GM21367 (cell line): ENCODE results near the gene CLEC4A.
"Not testable (repeated sequence)": the region's sequence is repeated elsewhere in the genome, so short reads cannot be mapped to it uniquely, and the experiment has no call there.

Experiments used
- ATAC-seq: cut with Tn5 transposase; IDR thresholded peaks from one replicate; pipeline ENCODE4 v1.9.1; 2021; ENCODE audit not compliant: unreplicated experiment

The CLEC4A gene

DNA sequence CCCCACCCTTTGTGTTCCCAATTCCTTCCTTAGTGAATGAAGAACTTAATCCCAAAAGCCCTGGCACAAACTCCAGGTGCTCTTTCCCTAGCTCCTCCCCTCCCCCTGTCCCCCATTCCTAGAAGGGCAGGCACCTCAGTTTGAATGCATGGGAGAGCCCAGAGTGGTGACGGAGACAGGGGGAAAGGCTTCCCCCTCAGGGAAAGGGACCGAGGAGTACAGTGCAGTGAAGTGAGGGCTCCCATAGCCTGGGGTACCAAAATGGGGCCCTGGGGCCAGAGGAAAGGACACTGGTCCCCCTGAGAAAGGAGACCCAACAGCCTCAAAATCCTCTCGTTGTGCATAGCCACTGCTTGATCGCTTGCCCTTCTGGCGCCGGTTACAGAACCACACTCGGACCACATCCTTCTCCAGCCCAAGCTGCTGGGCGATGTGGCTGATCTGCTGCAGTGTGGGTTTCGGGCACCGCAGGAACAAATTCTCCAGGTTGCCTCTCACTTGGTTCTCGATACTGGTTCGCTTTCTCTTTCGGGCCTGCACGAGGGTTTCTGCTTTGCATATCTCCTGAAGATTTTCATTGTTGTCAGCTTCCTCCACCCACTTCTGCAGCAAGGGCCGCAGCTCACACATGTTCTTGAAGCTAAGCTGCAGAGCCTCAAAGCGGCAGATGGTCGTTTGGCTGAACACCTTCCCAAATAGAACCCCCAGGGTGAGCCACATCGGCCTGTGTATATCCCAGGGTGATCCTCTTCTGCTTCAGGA, 10.4 kb downstream of the CLEC4A start:
- not testable (repeated sequence) for ATAC-seq

DNA sequence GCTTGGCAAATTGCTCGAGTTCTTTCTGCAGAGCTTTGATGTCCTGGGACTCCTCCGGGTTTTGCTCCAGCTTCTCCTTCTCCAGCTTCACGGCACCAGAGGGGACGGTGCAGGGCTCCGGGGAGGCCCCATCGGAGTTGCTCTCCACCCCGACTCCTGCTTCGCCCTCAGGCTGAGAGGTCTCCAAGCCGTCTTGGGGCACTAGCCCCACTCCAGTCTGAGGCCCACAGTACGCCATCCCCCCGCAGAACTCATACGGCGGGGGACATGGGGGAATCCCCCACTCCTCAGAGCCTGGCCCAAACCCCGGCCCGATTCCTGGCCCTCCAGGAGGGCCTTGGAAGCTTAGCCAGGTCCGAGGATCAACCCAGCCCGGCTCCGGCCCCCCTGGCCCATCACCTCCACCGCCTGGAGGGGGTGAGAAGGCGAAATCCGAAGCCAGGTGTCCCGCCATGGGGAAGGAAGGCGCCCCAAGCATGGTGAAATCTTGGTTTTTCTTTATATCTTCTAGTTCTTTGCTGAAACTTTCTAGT, 11.0 kb downstream of the CLEC4A start:
- not testable (repeated sequence) for ATAC-seq

DNA sequence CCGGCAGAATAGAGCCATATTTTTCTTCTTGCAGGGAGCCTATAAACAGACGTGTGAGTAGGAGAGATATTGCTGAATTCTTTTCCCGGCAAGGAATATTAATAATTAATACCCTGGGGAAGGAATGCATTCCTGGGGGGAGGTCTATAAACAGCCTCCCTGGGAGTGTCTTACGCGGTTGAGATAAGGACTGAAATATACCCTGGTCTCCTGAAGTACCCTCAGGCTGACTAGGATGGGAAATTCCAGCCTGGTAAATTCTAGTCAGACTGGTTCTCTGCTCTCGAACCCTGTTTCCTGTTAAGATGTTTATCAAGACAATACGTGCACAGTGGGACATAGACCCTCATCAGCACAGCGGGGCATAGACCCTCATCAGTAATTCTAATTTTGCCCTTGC, 18.2 kb downstream of the CLEC4A start:
- not testable (repeated sequence) for ATAC-seq

DNA sequence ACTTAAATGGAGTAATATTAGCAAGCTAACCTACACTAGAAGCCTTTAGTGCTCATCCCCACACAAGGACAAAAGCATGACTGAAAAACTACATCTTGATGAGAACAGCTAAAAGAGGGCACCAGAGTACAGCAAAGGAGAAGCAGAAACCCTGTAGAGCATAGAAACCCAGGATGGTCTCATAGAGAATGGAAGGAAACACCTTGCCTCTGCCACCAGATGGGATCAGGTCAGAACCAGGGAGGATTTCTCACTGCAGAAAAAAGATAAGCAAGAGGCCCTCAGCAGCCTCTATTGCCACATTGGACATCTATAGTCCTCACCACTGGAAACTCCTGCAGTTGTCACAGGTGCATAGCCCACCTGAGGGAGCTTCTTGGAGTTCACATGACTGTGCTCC, 19.8 kb downstream of the CLEC4A start:
- ATAC-seq = no peak

DNA sequence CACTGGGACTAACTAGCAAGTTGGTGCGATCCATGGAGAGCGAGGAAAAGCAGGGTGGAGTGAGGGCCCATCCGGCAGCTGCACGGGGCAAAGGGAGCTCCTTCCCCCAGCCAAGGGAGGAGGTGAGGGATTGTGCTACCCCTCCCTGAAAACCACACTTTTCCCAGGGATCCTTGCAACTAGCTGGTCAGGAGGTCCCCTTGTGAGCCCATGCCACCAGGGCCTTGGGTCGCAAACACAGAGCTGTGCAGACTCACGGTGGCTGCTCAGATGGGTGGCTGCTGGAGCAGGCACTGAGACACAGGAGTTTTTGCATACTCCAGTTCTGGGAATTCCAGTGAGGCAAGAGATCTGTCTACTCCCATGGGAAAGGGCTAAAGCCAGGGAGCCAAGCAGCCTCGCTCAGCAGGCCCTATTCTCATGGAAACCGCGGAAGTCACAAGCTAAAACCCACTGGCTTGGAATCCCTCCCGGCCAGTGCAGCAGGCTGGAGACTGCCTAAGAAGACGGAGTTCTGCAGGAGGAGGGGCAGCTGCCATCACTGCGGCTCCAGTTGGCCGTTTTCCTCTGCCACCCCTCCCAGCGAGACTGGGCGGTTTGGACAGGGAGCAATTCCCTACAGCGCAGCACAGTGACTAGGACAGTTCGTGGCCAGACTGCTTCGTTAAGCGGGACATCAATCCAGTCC, 22.5 kb downstream of the CLEC4A start:
- no peak for ATAC-seq

DNA sequence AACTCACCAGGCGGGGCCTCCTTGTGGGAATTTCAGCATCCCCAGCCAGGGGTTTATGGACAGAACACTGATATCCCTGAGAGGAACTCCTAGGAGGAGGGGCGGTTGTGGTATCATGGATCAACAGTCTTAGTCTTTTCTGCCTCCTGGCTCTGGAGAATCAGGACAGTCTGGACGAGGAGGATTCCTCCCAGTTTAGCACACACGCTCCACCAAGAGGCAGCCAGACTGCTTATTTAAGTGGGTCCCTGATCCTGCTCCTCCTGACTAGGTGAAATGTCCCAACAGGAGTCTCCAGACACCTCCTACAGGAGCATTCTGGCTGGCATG, 23.0 kb downstream of the CLEC4A start:
- no peak for ATAC-seq

DNA sequence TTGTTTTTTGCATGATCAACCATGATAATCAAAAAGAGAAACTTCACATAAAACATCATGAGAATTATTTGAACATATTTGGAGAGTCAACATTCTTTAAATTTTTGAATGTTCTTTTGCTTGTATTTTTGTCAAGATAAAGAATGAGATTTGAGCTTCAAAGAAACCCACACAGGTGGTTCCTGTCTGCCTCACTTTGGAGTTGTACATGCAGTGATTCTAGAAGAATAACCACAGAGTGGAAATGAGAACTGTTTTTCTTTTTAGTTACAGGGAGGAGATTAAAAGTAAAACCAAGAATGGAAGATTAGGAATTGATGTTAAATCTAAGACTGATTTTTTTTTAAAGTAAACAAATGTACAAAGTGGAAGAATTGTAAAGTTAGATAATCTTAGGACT, 31.1 kb downstream of the CLEC4A start:
- no peak for ATAC-seq

DNA sequence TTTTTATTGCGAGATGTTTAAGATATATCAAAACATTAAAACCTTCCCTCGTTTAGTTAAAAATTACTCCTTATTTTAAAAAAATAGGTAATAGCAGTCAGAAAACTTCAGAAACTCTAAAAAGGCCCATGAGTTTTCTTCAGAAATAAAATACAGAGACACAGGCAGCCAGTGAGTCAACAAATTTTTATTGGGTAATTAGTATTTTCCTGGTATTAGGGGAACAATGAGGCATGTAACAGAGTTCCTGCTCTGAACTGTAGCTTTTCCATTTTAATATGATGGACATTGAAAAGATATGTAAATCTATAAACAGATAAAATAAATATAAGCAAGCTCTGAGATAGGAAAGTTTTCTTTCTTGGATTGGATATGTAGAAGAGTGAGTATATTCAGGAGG, 33.0 kb downstream of the CLEC4A start:
- no peak for ATAC-seq

DNA sequence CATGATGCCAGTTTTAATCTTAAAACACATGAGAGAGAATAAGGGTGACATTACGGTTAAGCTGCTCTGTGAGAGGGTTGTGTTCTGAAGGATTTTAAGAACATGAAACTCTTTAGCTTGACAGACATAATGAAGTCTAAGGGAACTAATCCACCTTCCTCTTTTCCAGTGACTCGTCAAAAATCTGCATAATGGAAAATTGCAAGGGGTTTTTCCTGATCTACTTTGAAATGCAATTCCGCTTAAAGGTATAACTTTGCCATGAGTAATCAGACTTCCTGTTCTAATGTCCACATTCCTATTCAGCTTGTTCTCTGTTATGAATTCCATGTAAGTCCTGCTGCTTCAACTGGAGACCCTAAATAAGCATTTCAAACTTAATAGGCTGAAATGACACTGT, 33.4 kb downstream of the CLEC4A start, which contains the start of gene ZNF705A:
Gene ZNF705A, plus strand, starts transcription at position 171 of the 400 bp plus-strand sequence. CDS start 15,611 bp downstream, outside the sequence.
- no peak for ATAC-seq

DNA sequence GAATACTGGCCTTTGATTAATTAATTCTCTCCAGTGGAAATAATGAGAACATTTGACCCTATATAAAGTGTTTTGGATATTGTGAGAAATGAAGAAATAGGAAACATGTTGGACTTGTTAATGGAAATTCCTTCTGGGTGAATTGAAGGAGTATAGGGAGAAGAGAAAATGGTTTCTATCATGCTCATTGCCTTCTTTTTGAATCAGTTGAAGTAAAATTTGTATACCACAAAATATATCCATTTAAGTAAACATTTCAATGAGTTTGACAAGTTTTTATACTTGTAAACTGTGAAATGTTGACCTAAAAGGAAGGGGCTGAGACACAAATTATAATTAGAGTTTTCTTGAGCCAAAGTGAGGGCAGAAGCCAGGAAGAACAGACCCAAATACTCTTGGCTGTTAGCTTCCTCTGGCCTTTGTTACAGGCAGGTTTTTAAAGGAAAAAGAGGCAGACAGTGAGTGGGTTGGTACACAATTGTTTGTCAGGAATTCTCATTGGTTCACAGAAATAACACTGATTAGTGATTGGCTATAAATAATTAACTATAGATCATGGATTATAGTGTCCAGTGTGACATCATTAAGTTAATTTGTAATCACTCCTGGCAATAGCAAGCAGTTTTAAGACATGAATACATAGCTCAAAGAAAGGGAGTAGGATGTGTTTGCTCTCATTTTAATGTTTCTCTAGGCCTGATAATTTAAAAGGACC, 34.2 kb downstream of the CLEC4A start:
- no peak for ATAC-seq

DNA sequence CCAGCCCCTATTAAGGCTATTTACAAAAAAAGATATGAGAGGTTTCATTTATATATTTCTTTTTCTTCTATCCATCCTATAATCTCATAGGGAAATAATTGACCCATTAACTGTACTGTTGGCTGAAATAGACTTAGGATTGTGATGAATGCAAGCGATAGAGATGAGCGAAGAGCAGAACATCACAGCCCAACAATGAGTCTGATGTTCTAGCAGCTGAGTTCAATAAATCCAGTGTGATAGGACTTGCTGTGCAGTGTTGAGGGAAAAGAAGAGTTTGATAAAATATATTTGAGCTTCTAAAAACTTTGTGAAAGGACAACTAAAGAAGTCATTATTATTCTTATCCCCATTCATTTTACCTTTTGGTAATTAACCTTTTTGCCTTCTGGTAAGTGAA, 49.5 kb downstream of the CLEC4A start:
- ATAC-seq = not testable (repeated sequence)

DNA sequence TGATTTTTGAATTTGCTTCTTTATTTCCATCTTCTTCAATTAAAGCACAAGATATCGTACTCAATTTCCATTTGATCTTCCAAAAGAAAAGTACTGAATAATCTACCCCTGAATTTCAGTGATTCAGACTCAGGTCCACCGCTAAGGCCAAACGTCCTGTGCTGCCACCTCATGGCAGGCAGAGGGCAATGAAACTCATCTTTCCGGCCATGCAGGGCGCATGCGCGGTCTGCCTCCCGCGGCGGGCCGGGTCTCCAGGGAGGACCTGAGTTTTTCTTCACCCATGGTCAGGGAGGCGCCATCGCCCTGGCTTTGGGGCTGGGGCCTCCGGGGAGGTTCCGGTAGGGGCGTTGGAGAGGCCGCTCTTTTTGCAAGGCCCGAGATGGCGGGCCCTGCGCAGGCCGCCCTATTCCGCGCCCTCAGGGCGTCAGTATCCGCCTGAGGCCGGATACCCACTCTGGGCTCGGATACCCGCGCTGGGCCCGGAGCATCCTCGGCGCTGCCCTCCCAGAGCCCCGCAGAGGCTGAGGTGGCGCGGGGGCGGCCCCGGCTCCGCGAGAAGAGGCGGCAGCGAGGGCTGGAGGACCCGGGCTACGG, 56.7 kb downstream of the CLEC4A start:
- ATAC-seq = not testable (repeated sequence)

DNA sequence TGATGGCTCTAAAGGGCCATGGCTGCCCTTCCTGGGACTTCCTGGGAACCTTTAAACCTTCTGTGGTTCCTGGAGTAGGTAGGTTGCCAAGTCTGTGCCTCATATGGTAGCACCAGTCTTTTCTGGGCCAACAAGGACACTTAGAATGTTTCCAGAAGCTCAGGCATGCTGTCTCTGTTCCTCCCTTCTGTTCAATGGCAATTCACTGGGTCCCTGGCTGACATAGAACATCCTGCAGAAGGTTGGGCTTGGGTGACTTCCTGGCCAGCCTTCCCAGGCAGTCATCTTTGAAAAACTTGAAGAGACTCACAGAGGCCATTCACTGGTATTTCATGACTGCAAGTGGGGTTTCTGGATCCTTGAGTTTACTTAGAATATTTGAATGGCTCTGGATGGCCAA, 57.9 kb downstream of the CLEC4A start:
- ATAC-seq = not testable (repeated sequence)

DNA sequence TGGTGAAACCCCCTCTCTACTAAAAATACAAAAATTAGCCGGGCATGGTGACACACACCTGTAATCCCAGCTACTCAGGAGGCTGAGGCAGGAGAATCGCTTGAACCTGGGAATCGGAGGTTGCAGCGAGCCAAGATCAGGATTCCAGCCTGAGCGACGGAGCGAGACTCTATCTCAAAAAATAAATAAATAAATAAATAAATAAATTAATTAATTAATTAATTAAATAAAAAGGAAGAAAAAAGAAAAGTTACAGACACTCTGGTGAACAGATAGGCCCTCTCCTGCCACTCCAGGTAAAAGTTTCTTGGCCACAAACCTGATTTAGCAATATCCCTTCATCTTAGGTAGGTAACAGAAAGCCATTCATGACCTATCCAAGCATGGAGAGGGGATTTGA, 59.5 kb downstream of the CLEC4A start:
- ATAC-seq = not testable (repeated sequence)

DNA sequence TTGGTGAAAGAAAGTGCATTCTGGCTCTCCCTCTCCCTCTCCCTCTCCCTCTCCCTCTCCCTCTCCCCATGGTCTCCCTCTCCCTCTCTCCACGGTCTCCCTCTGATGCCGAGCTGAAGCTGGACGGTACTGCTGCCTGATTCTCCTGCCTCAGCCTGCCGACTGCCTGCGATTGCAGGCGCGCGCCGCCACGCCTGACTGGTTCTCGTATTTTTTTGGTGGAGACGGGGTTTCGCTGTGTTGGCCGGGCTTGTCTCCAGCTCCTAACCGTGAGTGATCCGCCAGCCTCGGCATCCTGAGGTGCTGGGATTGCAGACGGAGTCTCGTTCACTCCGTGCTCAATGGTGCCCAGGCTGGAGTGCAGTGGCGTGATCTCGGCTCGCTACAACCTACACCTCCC, 59.9 kb downstream of the CLEC4A start:
- not testable (repeated sequence) for ATAC-seq

DNA sequence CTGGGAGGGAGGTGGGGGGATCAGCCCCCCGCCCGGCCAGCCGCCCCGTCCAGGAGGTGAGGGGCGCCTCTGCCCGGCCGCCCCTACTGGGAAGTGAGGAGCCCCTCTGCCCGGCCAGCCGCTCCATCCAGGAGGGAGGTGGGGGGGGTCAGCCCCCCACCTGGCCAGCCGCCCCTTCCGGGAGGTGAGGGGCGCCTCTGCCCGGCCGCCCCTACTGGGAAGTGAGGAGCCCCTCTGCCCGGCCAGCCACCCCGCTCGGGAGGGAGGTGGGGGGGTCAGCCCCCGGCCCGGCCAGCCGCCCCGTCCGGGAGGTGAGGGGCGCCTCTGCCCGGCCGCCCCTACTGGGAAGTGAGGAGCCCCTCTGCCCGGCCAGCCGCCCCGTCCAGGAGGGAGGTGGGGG, 60.8 kb downstream of the CLEC4A start:
- ATAC-seq = not testable (repeated sequence)

DNA sequence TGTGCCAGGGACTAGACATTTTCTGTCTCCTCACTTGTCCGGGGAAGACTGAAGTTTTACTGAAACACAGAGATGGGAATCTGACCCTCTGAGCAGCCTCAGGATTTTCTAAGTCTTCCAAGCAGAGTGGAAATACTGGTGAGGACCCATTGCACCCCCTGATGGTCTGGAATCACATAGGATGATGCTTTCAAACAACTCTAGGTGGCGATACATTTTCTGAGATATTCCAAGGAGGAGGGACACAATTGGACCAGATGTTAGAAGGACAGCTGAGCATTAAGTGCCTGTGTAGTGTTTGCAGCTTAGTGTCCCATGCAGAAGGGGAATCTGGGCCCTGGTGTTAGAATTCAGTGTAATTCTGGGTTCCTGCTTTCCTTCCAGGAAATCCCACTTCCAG, 64.7 kb downstream of the CLEC4A start:
- not testable (repeated sequence) for ATAC-seq
